Mammary epithelial cell (primary cell): ENCODE results near the gene CFAP210.

ENCODE experiments used
- EZH2 ChIP-seq: IDR thresholded peaks from 2 replicates; pipeline ENCODE4 v1.6.1; 2012; ENCODE audit warnings: low read length, inconsistent platforms, borderline replicate concordance
- TF ChIP-seq, protein P1 (sequence below), 2 donors: IDR thresholded peaks in 1 of 2; conservative IDR thresholded peaks in 1 of 2; 2 replicates each; pipeline ENCODE4 v1.5.1; 2011 to 2012; ENCODE audit warnings: inconsistent platforms in 2 of 2, low read length in 2 of 2, mild to moderate bottlenecking in 2 of 2, control low read depth in 1 of 2, low read depth in 1 of 2; ENCODE audit not compliant: insufficient read depth in 1 of 2; ENCODE audit errors: extremely low read depth in 1 of 2

DNA sequence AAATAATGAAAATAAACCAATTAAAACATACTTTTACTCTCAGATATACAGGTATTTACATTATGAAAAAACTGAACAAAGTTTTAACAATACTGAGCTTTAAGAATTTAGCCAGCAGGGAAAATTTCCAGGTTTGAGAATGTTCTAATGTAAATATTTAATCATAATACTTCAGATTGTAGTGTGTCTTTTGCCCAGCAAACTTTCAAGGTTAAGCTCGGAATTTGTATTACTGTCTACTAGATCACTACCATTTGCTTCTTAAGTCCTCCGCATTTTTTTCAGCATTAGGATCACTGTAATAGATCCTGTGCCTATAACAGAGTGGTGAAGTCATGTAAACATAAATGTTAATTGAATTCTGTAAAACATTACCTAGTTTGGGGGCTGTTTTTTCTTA, 52.7 kb downstream of the CFAP210 start:
- TF ChIP-seq EZH2: no peak
- TF ChIP-seq, protein P1, sequence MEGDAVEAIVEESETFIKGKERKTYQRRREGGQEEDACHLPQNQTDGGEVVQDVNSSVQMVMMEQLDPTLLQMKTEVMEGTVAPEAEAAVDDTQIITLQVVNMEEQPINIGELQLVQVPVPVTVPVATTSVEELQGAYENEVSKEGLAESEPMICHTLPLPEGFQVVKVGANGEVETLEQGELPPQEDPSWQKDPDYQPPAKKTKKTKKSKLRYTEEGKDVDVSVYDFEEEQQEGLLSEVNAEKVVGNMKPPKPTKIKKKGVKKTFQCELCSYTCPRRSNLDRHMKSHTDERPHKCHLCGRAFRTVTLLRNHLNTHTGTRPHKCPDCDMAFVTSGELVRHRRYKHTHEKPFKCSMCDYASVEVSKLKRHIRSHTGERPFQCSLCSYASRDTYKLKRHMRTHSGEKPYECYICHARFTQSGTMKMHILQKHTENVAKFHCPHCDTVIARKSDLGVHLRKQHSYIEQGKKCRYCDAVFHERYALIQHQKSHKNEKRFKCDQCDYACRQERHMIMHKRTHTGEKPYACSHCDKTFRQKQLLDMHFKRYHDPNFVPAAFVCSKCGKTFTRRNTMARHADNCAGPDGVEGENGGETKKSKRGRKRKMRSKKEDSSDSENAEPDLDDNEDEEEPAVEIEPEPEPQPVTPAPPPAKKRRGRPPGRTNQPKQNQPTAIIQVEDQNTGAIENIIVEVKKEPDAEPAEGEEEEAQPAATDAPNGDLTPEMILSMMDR (conservative IDR thresholded peaks at IDR 0.05 in 1 of 2, IDR thresholded peaks at IDR 0.05 in 1 of 2; ENCODE audit: extremely low read depth in 1 of 2, insufficient read depth in 1 of 2, low read depth in 1 of 2, low read length in 2 of 2): no peak
